Measurements from ENCODE around the gene CES3.
"Not testable (repeated sequence)": the region's sequence is repeated elsewhere in the genome, so short reads cannot be mapped to it uniquely, and the experiment has no call there.

Gene CES3

DNA sequence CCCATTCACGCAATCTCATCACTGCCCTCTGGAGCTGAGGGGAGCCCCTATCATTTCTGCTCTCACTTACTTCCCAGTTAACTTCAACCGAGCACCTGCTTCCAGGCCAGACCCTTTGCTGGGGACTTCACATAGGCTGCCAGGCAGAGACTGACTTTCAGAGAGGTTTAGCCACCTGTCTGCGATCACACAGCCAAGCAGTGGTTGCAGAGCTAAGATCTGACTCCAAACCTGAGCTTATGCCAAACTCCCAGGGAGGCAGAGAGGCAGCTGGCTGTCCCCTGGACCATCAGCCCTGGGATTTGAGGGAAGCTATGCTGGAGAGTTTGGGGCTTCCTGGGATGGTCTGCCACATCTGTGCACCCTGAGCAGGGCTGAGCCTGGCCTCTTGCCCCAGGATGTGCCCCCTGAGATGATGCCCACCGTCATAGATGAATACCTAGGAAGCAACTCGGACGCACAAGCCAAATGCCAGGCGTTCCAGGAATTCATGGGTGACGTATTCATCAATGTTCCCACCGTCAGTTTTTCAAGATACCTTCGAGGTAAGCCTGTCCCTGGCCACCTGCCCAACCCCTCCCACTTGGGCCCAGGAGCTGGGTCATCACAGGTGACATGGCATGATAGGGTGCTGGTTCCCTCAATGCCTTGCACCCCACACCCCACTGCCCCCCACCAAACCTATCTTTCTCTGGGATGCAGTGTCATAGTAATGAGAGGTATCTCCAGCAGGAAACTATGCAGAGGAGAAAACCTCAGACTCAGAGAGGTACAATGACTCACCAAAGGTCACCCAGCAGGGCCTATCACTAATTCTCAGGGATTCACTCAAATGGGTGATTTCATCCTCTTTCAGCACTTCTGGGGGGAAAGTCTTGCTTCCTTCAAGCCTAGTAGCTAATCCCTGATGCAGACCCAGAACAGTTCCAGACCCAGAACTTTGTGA, 10.0 kb downstream of the CES3 start:
- peak in 1 of 2 donors; percentile 38 for DNase-seq (ENCODE audit: low read depth in 2 of 2)
- no peak overlapping the region for H3K4me3 ChIP-seq (replicated peaks in 1 of 2; ENCODE audit: low read depth in 2 of 2, low read length in 2 of 2)
- TF ChIP-seq, protein P1, sequence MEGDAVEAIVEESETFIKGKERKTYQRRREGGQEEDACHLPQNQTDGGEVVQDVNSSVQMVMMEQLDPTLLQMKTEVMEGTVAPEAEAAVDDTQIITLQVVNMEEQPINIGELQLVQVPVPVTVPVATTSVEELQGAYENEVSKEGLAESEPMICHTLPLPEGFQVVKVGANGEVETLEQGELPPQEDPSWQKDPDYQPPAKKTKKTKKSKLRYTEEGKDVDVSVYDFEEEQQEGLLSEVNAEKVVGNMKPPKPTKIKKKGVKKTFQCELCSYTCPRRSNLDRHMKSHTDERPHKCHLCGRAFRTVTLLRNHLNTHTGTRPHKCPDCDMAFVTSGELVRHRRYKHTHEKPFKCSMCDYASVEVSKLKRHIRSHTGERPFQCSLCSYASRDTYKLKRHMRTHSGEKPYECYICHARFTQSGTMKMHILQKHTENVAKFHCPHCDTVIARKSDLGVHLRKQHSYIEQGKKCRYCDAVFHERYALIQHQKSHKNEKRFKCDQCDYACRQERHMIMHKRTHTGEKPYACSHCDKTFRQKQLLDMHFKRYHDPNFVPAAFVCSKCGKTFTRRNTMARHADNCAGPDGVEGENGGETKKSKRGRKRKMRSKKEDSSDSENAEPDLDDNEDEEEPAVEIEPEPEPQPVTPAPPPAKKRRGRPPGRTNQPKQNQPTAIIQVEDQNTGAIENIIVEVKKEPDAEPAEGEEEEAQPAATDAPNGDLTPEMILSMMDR (IDR thresholded peaks at IDR 0.05; ENCODE audit: low read depth, low read length), result no peak

DNA sequence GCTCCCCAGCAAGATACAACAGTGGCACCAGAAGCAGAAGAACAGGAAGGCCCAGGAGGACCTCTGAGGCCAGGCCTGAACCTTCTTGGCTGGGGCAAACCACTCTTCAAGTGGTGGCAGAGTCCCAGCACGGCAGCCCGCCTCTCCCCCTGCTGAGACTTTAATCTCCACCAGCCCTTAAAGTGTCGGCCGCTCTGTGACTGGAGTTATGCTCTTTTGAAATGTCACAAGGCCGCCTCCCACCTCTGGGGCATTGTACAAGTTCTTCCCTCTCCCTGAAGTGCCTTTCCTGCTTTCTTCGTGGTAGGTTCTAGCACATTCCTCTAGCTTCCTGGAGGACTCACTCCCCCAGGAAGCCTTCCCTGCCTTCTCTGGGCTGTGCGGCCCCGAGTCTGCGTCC, 11.9 kb downstream of the CES3 start:
- TF ChIP-seq, protein P1 (IDR thresholded peaks at IDR 0.05; ENCODE audit: low read depth, low read length), result no peak
- no peak for DNase-seq (ENCODE audit: low read depth in 2 of 2)
- H3K4me3 ChIP-seq (replicated peaks in 1 of 2; ENCODE audit: low read depth in 2 of 2, low read length in 2 of 2), result no peak overlapping the region

DNA sequence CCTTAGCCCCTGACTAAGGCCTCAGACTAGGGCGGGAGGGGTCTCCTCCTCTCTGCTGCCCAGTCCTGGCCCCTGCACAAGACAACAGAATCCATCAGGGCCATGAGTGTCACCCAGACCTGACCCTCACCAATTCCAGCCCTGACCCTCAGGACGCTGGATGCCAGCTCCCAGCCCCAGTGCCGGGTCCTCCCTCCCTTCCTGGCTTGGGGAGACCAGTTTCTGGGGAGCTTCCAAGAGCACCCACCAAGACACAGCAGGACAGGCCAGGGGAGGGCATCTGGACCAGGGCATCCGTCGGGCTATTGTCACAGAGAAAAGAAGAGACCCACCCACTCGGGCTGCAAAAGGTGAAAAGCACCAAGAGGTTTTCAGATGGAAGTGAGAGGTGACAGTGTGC, 12.7 kb downstream of the CES3 start:
- no peak for DNase-seq (ENCODE audit: low read depth in 2 of 2)
- TF ChIP-seq, protein P1 (IDR thresholded peaks at IDR 0.05; ENCODE audit: low read depth, low read length), result no peak
- no peak overlapping the region for H3K4me3 ChIP-seq (replicated peaks in 1 of 2; ENCODE audit: low read depth in 2 of 2, low read length in 2 of 2)

DNA sequence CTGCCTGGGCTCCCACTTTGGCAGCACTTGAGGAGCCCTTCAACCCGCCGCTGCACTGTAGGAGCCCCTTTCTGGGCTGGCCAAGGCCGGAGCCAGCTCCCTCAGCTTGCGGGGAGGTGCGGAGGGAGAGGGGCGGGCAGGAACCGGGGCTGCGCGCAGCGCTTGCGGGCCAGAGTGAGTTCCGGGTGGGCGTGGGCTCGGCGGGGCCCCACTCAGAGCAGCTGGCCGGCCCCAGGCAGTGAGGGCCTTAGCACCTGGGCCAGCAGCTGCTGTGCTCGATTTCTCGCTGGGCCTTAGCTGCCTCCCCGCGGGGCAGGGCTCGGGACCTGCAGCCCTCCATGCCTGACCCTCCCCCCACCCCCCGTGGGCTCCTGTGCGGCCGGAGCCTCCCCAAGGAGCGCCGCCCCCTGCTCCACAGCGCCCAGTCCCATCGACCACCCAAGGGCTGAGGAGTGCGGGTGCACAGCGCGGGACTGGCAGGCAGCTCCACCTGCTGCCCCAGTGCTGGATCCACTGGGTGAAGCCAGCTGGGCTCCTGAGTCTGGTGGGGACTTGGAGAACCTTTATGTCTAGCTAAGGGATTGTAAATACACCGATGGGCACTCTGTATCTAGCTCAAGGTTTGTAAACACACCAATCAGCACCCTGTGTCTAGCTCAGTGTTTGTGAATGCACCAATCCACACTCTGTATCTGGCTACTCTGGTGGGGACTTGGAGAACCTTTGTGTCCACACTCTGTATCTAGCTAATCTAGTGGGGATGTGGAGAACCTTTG, 13.3 kb downstream of the CES3 start:
- DNase-seq (ENCODE audit: low read depth in 2 of 2); H3K4me3 ChIP-seq (replicated peaks in 1 of 2; ENCODE audit: low read depth in 2 of 2, low read length in 2 of 2): not testable (repeated sequence)

DNA sequence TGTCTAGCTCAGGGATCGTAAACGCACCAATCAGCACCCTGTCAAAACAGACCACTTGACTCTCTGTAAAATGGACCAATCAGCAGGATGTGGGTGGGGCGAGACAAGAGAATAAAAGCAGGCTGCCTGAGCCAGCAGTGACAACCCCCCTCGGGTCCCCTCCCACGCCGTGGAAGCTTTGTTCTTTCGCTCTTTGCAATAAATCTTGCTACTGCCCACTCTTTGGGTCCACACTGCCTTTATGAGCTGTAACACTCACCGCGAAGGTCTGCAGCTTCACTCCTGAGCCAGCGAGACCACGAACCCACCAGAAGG, 13.8 kb downstream of the CES3 start:
- not testable (repeated sequence) for DNase-seq (ENCODE audit: low read depth in 2 of 2); H3K4me3 ChIP-seq (replicated peaks in 1 of 2; ENCODE audit: low read depth in 2 of 2, low read length in 2 of 2)

DNA sequence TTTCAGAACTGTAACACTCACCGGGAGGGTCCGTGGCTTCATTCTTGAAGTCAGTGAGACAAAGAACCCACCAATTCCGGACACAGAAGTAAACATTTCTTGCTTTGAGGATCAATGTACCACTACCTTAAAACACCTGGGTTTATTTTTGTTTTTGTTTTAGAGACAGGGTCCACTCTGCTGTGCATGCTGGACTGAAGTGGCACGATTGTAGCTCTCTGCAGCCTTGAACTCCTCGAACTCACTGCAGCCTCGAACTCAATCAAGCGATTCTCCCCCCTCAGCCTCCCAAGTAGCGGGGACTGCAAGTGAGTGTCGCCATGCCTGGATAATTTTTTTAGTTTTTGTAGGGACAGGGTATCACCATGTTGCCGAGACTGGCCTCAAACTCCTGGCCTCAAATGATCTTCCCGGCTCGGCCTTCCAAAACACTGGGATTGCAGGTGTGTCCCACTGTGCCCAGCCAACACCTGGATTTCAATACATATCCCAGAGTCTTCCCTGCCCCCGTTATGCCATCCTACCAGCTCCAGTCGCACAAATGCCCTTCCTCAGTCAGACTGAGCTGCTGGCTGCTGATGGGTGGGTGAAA, 14.3 kb downstream of the CES3 start:
- no peak for DNase-seq (ENCODE audit: low read depth in 2 of 2)
- TF ChIP-seq, protein P1 (IDR thresholded peaks at IDR 0.05; ENCODE audit: low read depth, low read length), result no peak
- no peak overlapping the region for H3K4me3 ChIP-seq (replicated peaks in 1 of 2; ENCODE audit: low read depth in 2 of 2, low read length in 2 of 2)

DNA sequence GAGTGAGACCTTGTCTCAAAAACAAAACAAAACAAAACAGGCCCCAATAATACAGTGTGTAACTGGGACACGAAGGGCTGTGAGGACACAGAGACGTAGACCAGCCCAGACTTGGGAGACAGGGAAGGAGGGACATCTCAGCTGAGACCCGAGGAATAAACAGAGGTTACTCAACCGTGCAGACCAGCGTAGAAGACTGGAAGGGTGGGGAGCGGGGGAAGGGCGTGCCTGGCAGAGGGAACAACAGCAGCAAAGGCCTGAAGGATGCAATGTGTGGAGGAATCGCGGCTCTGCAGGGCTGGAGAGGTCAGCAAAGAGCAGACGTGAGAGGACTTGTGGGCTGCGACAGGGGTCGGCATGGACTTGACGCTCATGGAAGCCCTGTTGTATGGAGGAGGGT, 15.7 kb downstream of the CES3 start:
- TF ChIP-seq, protein P1 (IDR thresholded peaks at IDR 0.05; ENCODE audit: low read depth, low read length), result no peak
- DNase-seq (ENCODE audit: low read depth in 2 of 2), result no peak
- H3K4me3 ChIP-seq (replicated peaks in 1 of 2; ENCODE audit: low read depth in 2 of 2, low read length in 2 of 2), result no peak overlapping the region
